ENCODE data around the gene USE1. TPM values are rescaled to one million over a fixed set of nuclear protein-coding genes. Genes with fewer than 3 reads are reported as not detected.

Gene USE1
- total RNA-seq, 1 donor from 2014 or later = 24.5 TPM

- no peak for DNase-seq (ENCODE audit: extremely low read depth, low read depth, low spot score)
Observed at GRCh38 chr19:17235300-17235970, 20.3 kb downstream of the USE1 start.

GRCh38 chr19:17235971-17236777, 21.0 kb downstream of the USE1 start:
- DNase-seq (ENCODE audit: extremely low read depth, low read depth, low spot score) = no peak

- no peak for DNase-seq (ENCODE audit: extremely low read depth, low read depth, low spot score)
Observed at GRCh38 chr19:17236811-17237543, 21.8 kb downstream of the USE1 start.

- DNase-seq (ENCODE audit: extremely low read depth, low read depth, low spot score) = no peak
Observed at GRCh38 chr19:17237747-17238706, 22.9 kb downstream of the USE1 start.

- no peak for DNase-seq (ENCODE audit: extremely low read depth, low read depth, low spot score)
Observed at GRCh38 chr19:17240062-17240752, 25.1 kb downstream of the USE1 start.

- DNase-seq (ENCODE audit: extremely low read depth, low read depth, low spot score) = no peak
Observed at GRCh38 chr19:17240826-17241399, 25.8 kb downstream of the USE1 start.

GRCh38 chr19:17242431-17243208, 27.5 kb downstream of the USE1 start:
- no peak for DNase-seq (ENCODE audit: extremely low read depth, low read depth, low spot score)

- DNase-seq (ENCODE audit: extremely low read depth, low read depth, low spot score) = no peak
Observed at GRCh38 chr19:17243211-17243829, 28.2 kb downstream of the USE1 start.

GRCh38 chr19:17243830-17244617, 28.9 kb downstream of the USE1 start:
- no peak for DNase-seq (ENCODE audit: extremely low read depth, low read depth, low spot score)

GRCh38 chr19:17244618-17245534, 29.7 kb downstream of the USE1 start:
- no peak for DNase-seq (ENCODE audit: extremely low read depth, low read depth, low spot score)

- DNase-seq (ENCODE audit: extremely low read depth, low read depth, low spot score) = no peak
Observed at GRCh38 chr19:17245535-17245984, 30.4 kb downstream of the USE1 start, which contains the start of gene NR2F6. Gene NR2F6, minus strand, starts transcription at chr19:17245919. Its CDS starts 699 bp downstream, at chr19:17245220.

GRCh38 chr19:17246681-17247425, 31.7 kb downstream of the USE1 start:
- no peak for DNase-seq (ENCODE audit: extremely low read depth, low read depth, low spot score)

GRCh38 chr19:17248011-17248776, 33.0 kb downstream of the USE1 start:
- DNase-seq (ENCODE audit: extremely low read depth, low read depth, low spot score) = no peak

GRCh38 chr19:17249887-17250548, 34.9 kb downstream of the USE1 start:
- DNase-seq (ENCODE audit: extremely low read depth, low read depth, low spot score) = no peak

Measured in glomerular endothelial cell (primary cell).